GM12878 (cell line): ENCODE results near the gene CSRP1. TPM values are rescaled to one million over a fixed set of nuclear protein-coding genes. Genes with fewer than 3 reads are reported as not detected.

ENCODE experiments used
- ATAC-seq: fragments of 200-7000 bp; cut with Tn5 transposase; 3 replicates; pipeline ENCODE4 v1.9.1; 2020; ENCODE audit warnings: mild to moderate bottlenecking, moderate library complexity
- BruUV-seq: library from RNA; stranded (reverse); fragments of 400-500 nt; replicated peaks from 2 replicates; lab custom pipeline; 2021; lab: Mats Ljungman, UMichigan
- CTCF ChIA-PET: fragments of 300-600 bp; sonication (Branson Sonifier 250); formaldehyde crosslinking; extraction: SDS; loops from one replicate; lab custom pipeline; 2021; ENCODE audit warnings: inconsistent platforms; lab: Yijun Ruan, JAX
- POLR2A ChIA-PET: fragments of 350-600 bp; formaldehyde crosslinking; extraction: SDS; loops from one replicate; lab custom pipeline; 2021; ENCODE audit warnings: inconsistent platforms; lab: Charles Lee
- RAD21 ChIA-PET: fragments of 300-600 bp; sonication (Branson Sonifier 250); formaldehyde crosslinking; loops from one replicate; lab custom pipeline; 2023; ENCODE audit warnings: antibody characterized with exemption; ENCODE audit not compliant: unreplicated experiment; lab: Charles Lee
- SMC1A ChIA-PET: fragments of 300-600 bp; sonication (Branson Sonifier 250); formaldehyde crosslinking; loops from one replicate; lab custom pipeline; 2023; ENCODE audit not compliant: unreplicated experiment, uncharacterized antibody; lab: Charles Lee
- DNase-seq: peaks from one replicate; pipeline ENCODE4 v3.0.0-alpha.2; 2011; ENCODE audit warnings: low read depth, low spot score
- FAIRE-seq: peaks from 3 replicates; lab custom pipeline; 2011; peaks lifted over from hg19 to GRCh38; lab: Jason Lieb, UNC
- H2AFZ ChIP-seq: 2 replicates; pipeline ENCODE4 v1.6.0; 2011; ENCODE audit warnings: low read depth, low read length, control low read depth; ENCODE audit not compliant: control insufficient read depth
- H3K27ac ChIP-seq: 2 replicates; pipeline ENCODE4 v1.5.1; 2011; ENCODE audit warnings: control low read depth; ENCODE audit not compliant: control insufficient read depth, insufficient read depth
- H3K27me3 ChIP-seq, 2 experiments: replicated peaks in 1 of 2; 2 replicates each; pipeline versions ENCODE4 v1.6.0 to v1.6.1; 2011; ENCODE audit warnings: low read length in 1 of 2; ENCODE audit not compliant: control insufficient read depth in 2 of 2, insufficient read depth in 2 of 2
- H3K36me3 ChIP-seq, 2 experiments: 2 replicates each; pipeline ENCODE4 v1.5.1; 2011; ENCODE audit warnings: low read length in 1 of 2; ENCODE audit not compliant: control insufficient read depth in 2 of 2, insufficient read depth in 2 of 2
- H3K4me1 ChIP-seq: 2 replicates; pipeline ENCODE4 v1.6.1; 2011; ENCODE audit warnings: mild to moderate bottlenecking, low read length, moderate library complexity, mixed read lengths; ENCODE audit not compliant: control insufficient read depth, insufficient read depth
- H3K4me2 ChIP-seq: 2 replicates; pipeline ENCODE4 v1.6.0; 2011; ENCODE audit warnings: control low read depth; ENCODE audit not compliant: control insufficient read depth, insufficient read depth
- H3K4me3 ChIP-seq: fragments of 200-600 bp; sonication (generic); 2 replicates; pipeline ENCODE4 v1.5.1; 2016
- H3K79me2 ChIP-seq: 2 replicates; pipeline ENCODE4 v1.6.0; 2011; ENCODE audit warnings: low read length; ENCODE audit not compliant: control insufficient read depth, insufficient read depth
- H3K9ac ChIP-seq: 2 replicates; pipeline ENCODE4 v1.8.0; 2011; ENCODE audit warnings: low read length, control low read depth, mixed read lengths; ENCODE audit not compliant: control insufficient read depth, insufficient read depth
- H3K9me3 ChIP-seq: replicated peaks from 3 replicates; pipeline ENCODE4 v1.5.1; 2011; ENCODE audit warnings: mild to moderate bottlenecking, low read length; ENCODE audit not compliant: control insufficient read depth, insufficient read depth
- H4K20me1 ChIP-seq: 2 replicates; pipeline ENCODE4 v1.6.0; 2011; ENCODE audit not compliant: control insufficient read depth, insufficient read depth
- CUX1 ChIP-seq: IDR thresholded peaks from 2 replicates; pipeline ENCODE4 v1.6.1; 2012; ENCODE audit warnings: improper control_type of control experiment, low read depth, low read length; ENCODE audit not compliant: insufficient replicate concordance
- EGR1 ChIP-seq, 2 experiments: IDR thresholded peaks; 1 replicate in 1 of 2; 2 replicates in 1 of 2; pipeline ENCODE4 v1.6.1; 2011 to 2012; ENCODE audit warnings: low read depth in 2 of 2, low read length in 2 of 2, borderline replicate concordance in 1 of 2, mild to moderate bottlenecking in 1 of 2, moderate library complexity in 1 of 2
- ESRRA ChIP-seq: IDR thresholded peaks from 2 replicates; pipeline ENCODE4 v1.6.1; 2012; ENCODE audit warnings: mild to moderate bottlenecking, low read length, improper control_type of control experiment
- EZH2 ChIP-seq: IDR thresholded peaks from 2 replicates; pipeline ENCODE4 v1.6.1; 2012; ENCODE audit warnings: low read depth, mild to moderate bottlenecking, control low read depth, inconsistent platforms, low read length, borderline replicate concordance; ENCODE audit not compliant: control insufficient read depth
- MTA2 ChIP-seq: fragments of 450-650 bp; IDR thresholded peaks from 2 replicates; pipeline ENCODE4 v1.6.1; 2016; ENCODE audit warnings: low read depth, mild to moderate bottlenecking, moderate library complexity
- SMAD5 ChIP-seq: IDR thresholded peaks from 2 replicates; pipeline ENCODE4 v1.6.1; 2016; ENCODE audit warnings: antibody characterized with exemption, low read depth
- WGBS: methylation state at CpG from one replicate; pipeline ENCODE4 v1.1.6; 2016; ENCODE audit warnings: low lambda C conversion rate; ENCODE audit not compliant: insufficient replicate concordance, insufficient coverage; ENCODE audit errors: missing lambda C conversion rate; 5-methylcytosine and 5-hydroxymethylcytosine counted together
- in situ Hi-C: fragments of 300-500 bp; cut with MboI; formaldehyde crosslinking; loops from 9 replicates; pipeline ENCODE4 v1.14.3; 2018; ENCODE audit warnings: mixed read lengths
- intact Hi-C: fragments of 100-400 bp; cut with micrococcal nuclease; formaldehyde crosslinking; loops from one replicate; pipeline ENCODE4 v1.14.2; 2022; ENCODE audit not compliant: unreplicated experiment
- polyA plus RNA-seq, 11 experiments: library from polyadenylated mRNA; depleted of rRNA in 4 of 11; unstranded in 6 of 11; stranded (reverse) in 5 of 11; fragments of >200 nt; fragmentation: Nextera tagmentation in 4 of 11; fragmentation: Illumina TruSeq in 1 of 11; extraction: Ambion mirVana in 4 of 11; extraction: Trizol in 1 of 11; gene quantifications; 1 replicate in 1 of 11; 2 replicates in 10 of 11; pipeline versions ENCODE4 v1.2.1 to v1.2.3, GENCODE V29; 2011 to 2016; ENCODE audit warnings: inconsistent platforms in 2 of 11, missing spikeins in 2 of 11, low read depth in 1 of 11
- total RNA-seq, 4 experiments: library from RNA; depleted of rRNA in 3 of 4; stranded (reverse); fragments of >200 nt in 3 of 4; fragmentation: Illumina TruSeq in 1 of 4; extraction: Trizol in 1 of 4; gene quantifications; 2 replicates each; pipeline versions ENCODE4 v1.2.1 to v1.2.3, GENCODE V29; 2013 to 2021
- TF ChIP-seq, protein P1 (sequence below): fragments of 450-650 bp; IDR thresholded peaks from 2 replicates; pipeline ENCODE4 v1.6.1; 2018; ENCODE audit warnings: mild to moderate bottlenecking, low read depth, moderate library complexity; ENCODE audit not compliant: partially characterized antibody

The CSRP1 gene
- total and polyA plus RNA-seq, 10 of the 15 experiments (the other 5 are each of a cell fraction or from before 2014, with no cell fraction given) = 23.4 to 99.2 (median 80.7) TPM

GRCh38 chr1:201555593-201555945 lies 48.6 kb upstream of the CSRP1 start (continued):
- TF ChIP-seq, protein P1, sequence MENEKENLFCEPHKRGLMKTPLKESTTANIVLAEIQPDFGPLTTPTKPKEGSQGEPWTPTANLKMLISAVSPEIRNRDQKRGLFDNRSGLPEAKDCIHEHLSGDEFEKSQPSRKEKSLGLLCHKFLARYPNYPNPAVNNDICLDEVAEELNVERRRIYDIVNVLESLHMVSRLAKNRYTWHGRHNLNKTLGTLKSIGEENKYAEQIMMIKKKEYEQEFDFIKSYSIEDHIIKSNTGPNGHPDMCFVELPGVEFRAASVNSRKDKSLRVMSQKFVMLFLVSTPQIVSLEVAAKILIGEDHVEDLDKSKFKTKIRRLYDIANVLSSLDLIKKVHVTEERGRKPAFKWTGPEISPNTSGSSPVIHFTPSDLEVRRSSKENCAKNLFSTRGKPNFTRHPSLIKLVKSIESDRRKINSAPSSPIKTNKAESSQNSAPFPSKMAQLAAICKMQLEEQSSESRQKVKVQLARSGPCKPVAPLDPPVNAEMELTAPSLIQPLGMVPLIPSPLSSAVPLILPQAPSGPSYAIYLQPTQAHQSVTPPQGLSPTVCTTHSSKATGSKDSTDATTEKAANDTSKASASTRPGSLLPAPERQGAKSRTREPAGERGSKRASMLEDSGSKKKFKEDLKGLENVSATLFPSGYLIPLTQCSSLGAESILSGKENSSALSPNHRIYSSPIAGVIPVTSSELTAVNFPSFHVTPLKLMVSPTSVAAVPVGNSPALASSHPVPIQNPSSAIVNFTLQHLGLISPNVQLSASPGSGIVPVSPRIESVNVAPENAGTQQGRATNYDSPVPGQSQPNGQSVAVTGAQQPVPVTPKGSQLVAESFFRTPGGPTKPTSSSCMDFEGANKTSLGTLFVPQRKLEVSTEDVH = no peak
- TF ChIP-seq ESRRA = no peak

DNA sequence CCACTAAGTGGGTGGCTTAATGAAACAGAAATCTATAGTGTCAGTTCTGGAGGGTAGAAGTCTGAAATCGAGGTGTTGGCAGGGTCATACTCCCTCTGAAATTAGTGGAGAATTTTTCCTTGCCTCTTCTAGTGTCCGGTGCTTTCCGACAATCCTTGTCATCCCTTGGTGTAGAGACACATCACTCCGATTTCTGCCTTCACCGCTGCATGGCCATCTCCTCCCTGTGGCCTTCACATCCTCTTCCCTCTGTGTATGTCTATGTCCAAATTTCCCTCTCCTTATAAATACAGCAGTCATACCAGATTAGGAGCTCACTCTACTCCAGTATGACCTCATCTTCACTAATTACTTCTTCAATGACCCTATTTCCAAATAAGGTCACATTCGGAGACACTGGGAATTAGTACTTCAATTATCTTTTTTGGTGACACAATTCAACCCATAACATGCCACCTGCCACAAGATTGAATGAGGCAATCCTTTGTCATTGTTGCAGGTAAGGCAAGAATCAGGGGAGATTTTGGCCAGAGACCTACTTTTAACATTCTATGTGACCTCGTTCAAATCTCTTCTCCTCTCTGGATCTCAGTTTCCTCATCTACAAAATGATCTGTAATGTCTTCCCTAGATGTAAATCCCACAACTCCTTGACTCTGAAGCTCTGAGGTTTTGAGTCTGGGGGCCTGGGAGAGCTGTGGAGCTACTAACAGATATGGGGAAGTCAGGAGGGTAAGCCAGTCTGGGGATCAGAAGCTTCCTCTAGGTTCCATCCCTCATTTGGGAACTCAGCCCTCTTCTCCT lies 48.1 kb upstream of the CSRP1 start:
- Histone ChIP-seq H3K4me3 (no peak overlapping the region), H3K9ac (no peak overlapping the region), H4K20me1 (no peaks in the 10 kb centered on the region), H3K27ac (no peak overlapping the region), H3K4me1 (no peaks in the 10 kb centered on the region), H3K36me3 (no peaks in the 10 kb centered on the region), H3K79me2 (no peaks in the 10 kb centered on the region), H3K4me2 (no peak overlapping the region), H2AFZ (no peak overlapping the region), H3K27me3 (peaks cover 0 to 1% of the 10 kb centered on the region in 2 experiments; a peak in 1 of 4 replicates), H3K9me3 (no peaks in the 10 kb centered on the region)
- 65% methylated on average over 7 of the region's 7 CpGs for WGBS
- no TSS peak for BruUV-seq
- TF ChIP-seq EGR1 (IDR thresholded peaks at IDR 0.05; ENCODE audit: borderline replicate concordance in 1 of 2, low read depth in 2 of 2, low read length in 2 of 2) (no peak), SMAD5 (no peak), EZH2 (no peak), MTA2 (no peak), CUX1 (no peak)
- ChIA-PET RAD21 (no interaction called here), SMC1A (interaction anchor here (1.1 to 1.3 kb wide), 2 partner anchors 14 to 252 kb away, joined by 3 to 4 read pairs; no protein-coding TSS in a partner anchor), CTCF (interaction anchor here (0.9 to 2.7 kb wide), 6 partner anchors 11 to 238 kb away, joined by 3 to 9 read pairs (median 4); no protein-coding TSS in a partner anchor), POLR2A (interaction anchor here (0.5 kb wide), 1 partner anchor 413 kb away, joined by 3 read pairs; no protein-coding TSS in a partner anchor)
- ATAC-seq (no peak), FAIRE-seq (no peak), DNase-seq (no peak)
- in situ Hi-C loops (no loop called here), intact Hi-C loops (no loop called here)
